ENCODE results near the gene CHAF1A.

CHAF1A gene

DNA sequence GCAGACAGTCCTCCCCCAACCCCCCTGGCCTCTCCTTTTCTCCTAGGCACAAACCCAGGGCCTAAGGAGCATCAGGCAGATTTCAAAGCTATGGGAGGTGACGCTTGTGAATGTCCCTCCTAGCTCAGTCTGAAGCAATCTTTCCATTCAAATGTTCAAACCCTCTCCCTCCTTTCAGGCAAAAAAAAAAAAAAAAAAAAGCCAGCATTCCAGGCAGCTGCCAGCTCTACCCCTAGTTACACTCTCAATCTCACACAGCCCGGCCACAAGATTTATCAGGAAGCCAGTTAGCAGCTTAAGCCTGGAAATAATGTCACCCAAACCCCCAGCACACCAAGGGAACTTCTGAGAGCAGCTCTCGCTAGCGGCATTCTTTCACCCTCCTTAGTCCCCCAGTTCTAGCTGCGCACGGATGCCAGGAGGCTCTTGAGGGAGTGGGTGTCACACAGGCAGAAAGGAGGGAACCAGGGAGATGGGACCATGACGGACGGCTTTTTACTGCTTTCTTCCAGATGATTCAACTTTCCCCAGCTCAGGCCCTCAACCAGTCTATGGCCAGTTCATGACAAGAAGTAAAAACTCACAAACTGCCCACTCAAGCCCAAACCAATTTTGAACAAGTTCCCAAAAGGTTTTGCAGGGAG is 8.4 kb upstream of the CHAF1A start:
- TF ChIP-seq, protein P1, sequence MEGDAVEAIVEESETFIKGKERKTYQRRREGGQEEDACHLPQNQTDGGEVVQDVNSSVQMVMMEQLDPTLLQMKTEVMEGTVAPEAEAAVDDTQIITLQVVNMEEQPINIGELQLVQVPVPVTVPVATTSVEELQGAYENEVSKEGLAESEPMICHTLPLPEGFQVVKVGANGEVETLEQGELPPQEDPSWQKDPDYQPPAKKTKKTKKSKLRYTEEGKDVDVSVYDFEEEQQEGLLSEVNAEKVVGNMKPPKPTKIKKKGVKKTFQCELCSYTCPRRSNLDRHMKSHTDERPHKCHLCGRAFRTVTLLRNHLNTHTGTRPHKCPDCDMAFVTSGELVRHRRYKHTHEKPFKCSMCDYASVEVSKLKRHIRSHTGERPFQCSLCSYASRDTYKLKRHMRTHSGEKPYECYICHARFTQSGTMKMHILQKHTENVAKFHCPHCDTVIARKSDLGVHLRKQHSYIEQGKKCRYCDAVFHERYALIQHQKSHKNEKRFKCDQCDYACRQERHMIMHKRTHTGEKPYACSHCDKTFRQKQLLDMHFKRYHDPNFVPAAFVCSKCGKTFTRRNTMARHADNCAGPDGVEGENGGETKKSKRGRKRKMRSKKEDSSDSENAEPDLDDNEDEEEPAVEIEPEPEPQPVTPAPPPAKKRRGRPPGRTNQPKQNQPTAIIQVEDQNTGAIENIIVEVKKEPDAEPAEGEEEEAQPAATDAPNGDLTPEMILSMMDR (IDR thresholded peaks at IDR 0.05; ENCODE audit: borderline replicate concordance, control extremely low read depth, extremely low read depth, insufficient read depth, missing control alignments): no peak
- no peak for DNase-seq (ENCODE audit: low spot score)
- in situ Hi-C loops (cut with MboI; ENCODE audit: low sequenced_read_pairs, unreplicated experiment): no loop called here

DNA sequence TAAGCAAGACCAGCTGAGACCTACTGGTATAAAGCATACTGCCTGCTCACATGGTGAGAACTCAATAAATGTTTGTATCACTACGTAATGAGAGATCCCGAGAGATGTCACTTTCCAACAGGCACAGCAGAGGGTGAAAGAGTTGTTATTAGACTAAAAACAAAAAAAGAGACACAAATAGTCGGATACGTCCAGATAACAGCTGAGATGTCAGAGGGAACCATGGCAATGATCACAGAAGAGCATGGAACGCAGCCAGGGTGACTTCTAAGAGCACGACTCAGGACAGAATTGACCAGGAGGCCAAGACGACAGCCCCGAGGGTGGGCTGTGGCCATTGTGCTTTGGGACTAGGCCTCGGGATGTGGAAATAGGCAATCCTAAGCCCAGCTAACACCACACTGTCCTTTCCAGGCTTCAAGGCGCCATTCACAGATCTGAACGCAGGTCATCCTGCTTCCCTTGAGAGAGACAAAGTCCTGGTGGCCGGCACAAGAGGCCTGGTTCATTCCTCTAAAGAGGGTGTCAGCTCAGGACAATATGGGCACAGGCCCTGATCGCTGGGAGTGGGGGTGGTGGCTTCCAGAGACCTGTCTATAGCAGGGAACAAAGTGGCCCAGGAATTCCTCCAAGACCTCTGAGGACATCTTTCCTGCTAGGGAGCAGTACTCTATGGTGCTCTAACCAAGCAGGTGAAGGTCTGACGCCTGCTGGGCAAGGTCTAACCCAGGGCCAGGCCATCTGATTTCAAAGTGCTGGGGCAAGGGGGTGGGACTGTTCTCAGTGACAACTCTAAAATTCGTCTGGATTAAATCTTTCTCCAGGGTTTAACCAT is 5.3 kb upstream of the CHAF1A start:
- in situ Hi-C loops (cut with MboI; ENCODE audit: low sequenced_read_pairs, unreplicated experiment): no loop called here
- TF ChIP-seq, protein P1 (IDR thresholded peaks at IDR 0.05; ENCODE audit: borderline replicate concordance, control extremely low read depth, extremely low read depth, insufficient read depth, missing control alignments): no peak
- DNase-seq (ENCODE audit: low spot score): no peak

DNA sequence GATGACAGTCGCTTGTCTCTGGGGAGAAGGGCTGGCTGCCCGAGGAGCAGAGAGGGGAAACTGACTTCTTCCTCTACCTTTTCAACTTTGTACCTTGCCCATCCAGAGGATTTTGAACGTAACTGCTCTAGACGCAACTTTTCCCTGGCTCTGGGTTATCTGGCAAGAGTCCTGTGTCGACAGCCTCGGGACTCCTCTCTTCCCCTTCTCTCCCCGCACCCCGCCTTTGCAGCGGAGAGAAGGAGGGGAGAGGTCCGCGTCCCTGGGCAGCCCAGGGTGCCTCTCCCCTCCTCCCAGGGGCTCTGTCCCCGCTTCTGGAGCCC is 2.7 kb upstream of the CHAF1A start:
- TF ChIP-seq, protein P1 (IDR thresholded peaks at IDR 0.05; ENCODE audit: borderline replicate concordance, control extremely low read depth, extremely low read depth, insufficient read depth, missing control alignments): no peak

DNA sequence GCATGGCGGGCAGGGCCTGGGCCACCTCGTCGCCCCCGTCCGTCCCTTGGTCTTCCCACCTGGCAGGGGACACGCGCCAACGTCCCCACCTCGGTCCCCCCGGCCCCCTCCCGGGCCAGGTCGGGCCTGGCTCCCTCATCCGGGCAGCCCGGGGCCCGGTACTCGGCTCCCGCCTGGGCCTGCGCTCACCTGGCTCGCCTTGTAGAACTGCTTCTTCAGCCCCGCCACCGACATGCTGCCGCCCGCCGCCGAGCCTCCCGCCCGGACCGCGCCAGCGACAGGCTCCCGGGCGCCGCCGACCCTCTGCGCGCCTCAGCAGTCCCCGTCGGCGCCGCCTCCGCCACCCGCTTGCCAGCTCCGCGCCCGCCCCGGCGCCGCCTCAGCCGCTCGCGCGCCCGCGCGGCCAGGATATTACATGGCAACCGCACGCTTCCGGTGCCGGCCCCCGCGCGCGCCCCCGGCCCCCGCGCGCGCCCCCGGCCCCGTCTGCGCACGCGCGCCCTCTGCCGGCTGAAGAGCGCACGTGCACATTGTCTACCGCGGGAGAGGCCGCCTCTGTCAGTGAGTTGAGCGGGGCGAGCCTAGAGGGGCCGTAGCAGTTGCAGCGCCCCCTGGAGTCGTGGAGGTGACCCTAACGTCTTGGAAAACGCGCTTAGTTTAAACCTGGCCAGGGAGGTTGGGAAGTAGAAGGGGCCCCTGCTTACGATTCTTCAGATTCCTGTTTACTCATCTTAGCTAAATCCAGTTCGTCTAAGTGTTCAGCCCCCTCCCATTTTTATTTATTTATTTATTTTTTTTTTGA is 2.1 kb upstream of the CHAF1A start, which contains the start of gene SH3GL1:
Gene SH3GL1, minus strand, starts transcription at position 413 of the 802 bp plus-strand sequence. Its CDS starts 179 bp downstream, at position 234.
- peak; percentile 92 for DNase-seq (ENCODE audit: low spot score)
- in situ Hi-C loops (cut with MboI; ENCODE audit: low sequenced_read_pairs, unreplicated experiment): no loop called here
- TF ChIP-seq, protein P1 (IDR thresholded peaks at IDR 0.05; ENCODE audit: borderline replicate concordance, control extremely low read depth, extremely low read depth, insufficient read depth, missing control alignments): peak; percentile 99

More for the DNA sequence above, 2.7 kb upstream of the CHAF1A start:
- in situ Hi-C loops (cut with MboI; ENCODE audit: low sequenced_read_pairs, unreplicated experiment): no loop called here
- no peak for DNase-seq (ENCODE audit: low spot score)

DNA sequence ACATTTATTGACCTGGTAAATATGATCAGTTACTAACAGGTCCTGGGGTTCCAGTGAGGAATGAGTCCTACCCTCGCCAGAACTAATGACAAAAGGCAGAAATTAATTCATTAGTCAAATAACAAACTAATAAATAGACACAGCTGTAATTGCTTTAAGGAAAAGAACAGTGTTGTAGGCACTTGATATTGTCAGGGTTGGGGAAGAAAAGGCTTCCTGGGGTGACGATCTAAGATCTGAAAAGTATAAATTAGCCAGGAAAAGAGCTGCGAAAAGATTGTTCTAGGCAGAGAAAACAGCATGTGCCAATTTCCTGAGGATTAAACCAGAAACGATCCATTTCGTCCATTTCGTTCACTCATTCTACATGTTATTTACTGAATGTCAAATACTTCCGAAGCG is 670 bp upstream of the CHAF1A start:
- in situ Hi-C loops (cut with MboI; ENCODE audit: low sequenced_read_pairs, unreplicated experiment): no loop called here
- no peak for DNase-seq (ENCODE audit: low spot score)
- TF ChIP-seq, protein P1 (IDR thresholded peaks at IDR 0.05; ENCODE audit: borderline replicate concordance, control extremely low read depth, extremely low read depth, insufficient read depth, missing control alignments): no peak

DNA sequence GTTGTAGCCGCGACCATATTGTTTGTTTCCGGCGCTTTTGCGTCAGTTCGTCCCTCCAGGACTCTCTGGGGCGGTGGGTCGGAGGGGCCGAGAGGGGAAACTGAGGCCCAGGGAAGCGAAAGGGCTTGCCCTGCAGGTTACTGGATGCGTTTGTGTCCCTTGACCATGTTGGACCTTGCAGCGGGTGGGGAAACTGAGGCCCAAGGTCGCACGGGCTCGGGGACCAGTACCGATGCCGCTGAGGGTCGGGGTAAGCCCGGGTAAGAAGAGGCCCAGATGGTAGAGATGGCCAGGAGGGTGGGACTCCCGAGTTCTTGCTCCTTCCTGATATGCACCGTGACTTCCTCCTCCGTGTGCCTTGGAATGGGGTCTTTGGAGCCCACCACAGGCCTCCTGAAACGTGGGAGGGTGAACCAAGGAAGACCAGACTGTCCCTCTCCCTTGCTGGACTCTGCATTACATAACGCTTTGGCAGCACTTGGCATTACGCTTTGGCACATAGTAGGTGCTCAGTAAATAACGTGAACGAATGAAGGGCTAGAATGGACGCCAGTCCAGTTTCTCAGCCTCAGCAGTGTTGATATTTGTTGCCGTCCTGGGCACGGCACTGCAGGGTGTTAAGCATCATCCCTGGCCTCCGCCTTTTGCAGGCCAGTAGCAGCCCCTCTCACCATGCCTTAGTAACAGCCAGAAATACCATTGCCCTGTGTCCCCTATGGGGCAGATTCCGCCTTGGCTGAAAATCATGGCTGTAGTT is 743 bp downstream of the CHAF1A start:
- no peak for DNase-seq (ENCODE audit: low spot score)
- in situ Hi-C loops (cut with MboI; ENCODE audit: low sequenced_read_pairs, unreplicated experiment): no loop called here
- TF ChIP-seq, protein P1 (IDR thresholded peaks at IDR 0.05; ENCODE audit: borderline replicate concordance, control extremely low read depth, extremely low read depth, insufficient read depth, missing control alignments): no peak
